IPS-11a (cell line): Measurements from ENCODE around the gene CARF.
"Not testable (repeated sequence)": the region's sequence is repeated elsewhere in the genome, so short reads cannot be mapped to it uniquely, and the experiment has no call there.

Experiments
- H3K4me3 ChIP-seq: one replicate; pipeline ENCODE4 v1.5.1; 2013; ENCODE audit warnings: low read depth, low read length, control low read depth

The CARF gene

GRCh38 chr2:202911512-202912341, at the start of gene CARF, which contains the start of gene WDR12:
CARF (plus strand) TSS chr2:202912275; CDS start chr2:202941903, 29,628 bp downstream.
WDR12 (minus strand) TSS chr2:202911673; CDS start chr2:202911476, 197 bp downstream.
- peak within 1 kb of the TSS; percentile 100 for H3K4me3 ChIP-seq

GRCh38 chr2:202870431-202871299, 41.4 kb upstream of the CARF start:
- peak overlapping the region; percentile 73 for H3K4me3 ChIP-seq

- peak within 1 kb of the TSS; percentile 73 for H3K4me3 ChIP-seq
Measured at GRCh38 chr2:202871300-202872141, 40.6 kb upstream of the CARF start, which contains the start of gene ICA1L. ICA1L (minus strand) TSS chr2:202871766; CDS start chr2:202829009, 42,757 bp downstream.

GRCh38 chr2:202877699-202878098, 34.4 kb upstream of the CARF start:
- no peak overlapping the region for H3K4me3 ChIP-seq

- H3K4me3 ChIP-seq = no peak overlapping the region
Measured at GRCh38 chr2:202881570-202881969, 30.5 kb upstream of the CARF start.

- no peak overlapping the region for H3K4me3 ChIP-seq
Measured at GRCh38 chr2:202883987-202884675, 27.9 kb upstream of the CARF start.

- H3K4me3 ChIP-seq = no peak overlapping the region
Measured at GRCh38 chr2:202885190-202885589, 26.9 kb upstream of the CARF start.

- H3K4me3 ChIP-seq = not testable (repeated sequence)
Measured at GRCh38 chr2:202905507-202905906, 6.6 kb upstream of the CARF start.

- H3K4me3 ChIP-seq = no peak overlapping the region
Measured at GRCh38 chr2:202908186-202908585, 3.9 kb upstream of the CARF start.

- H3K4me3 ChIP-seq = no peak overlapping the region
Measured at GRCh38 chr2:202909394-202910192, 2.5 kb upstream of the CARF start.

- peak overlapping the region; percentile 100 for H3K4me3 ChIP-seq
Measured at GRCh38 chr2:202910250-202910649, 1.8 kb upstream of the CARF start.

GRCh38 chr2:202910698-202911097, 1.4 kb upstream of the CARF start:
- peak overlapping the region; percentile 100 for H3K4me3 ChIP-seq

GRCh38 chr2:202911203-202911511, 918 bp upstream of the CARF start:
- H3K4me3 ChIP-seq = peak overlapping the region; percentile 100

- H3K4me3 ChIP-seq = peak overlapping the region; percentile 100
Measured at GRCh38 chr2:202912342-202913201, 497 bp downstream of the CARF start.

- H3K4me3 ChIP-seq = no peak overlapping the region
Measured at GRCh38 chr2:202918860-202919259, 6.8 kb downstream of the CARF start.

GRCh38 chr2:202932425-202933138, 20.5 kb downstream of the CARF start:
- H3K4me3 ChIP-seq = no peak overlapping the region

- H3K4me3 ChIP-seq = no peak overlapping the region
Measured at GRCh38 chr2:202933139-202933510, 21.1 kb downstream of the CARF start.

- no peak overlapping the region for H3K4me3 ChIP-seq
Measured at GRCh38 chr2:202933958-202934357, 21.9 kb downstream of the CARF start.
